Smooth muscle cell (in vitro differentiated cells): Measurements from ENCODE around the gene FRAS1. TPM values are rescaled to one million over a fixed set of nuclear protein-coding genes. Genes with fewer than 3 reads are reported as not detected.
A peak's percentile ranks its signal among the peaks of the same experiment; 100 is the strongest.

ENCODE experiments used
- DNase-seq: peaks from one replicate; lab custom pipeline; 2025; ENCODE audit not compliant: unreplicated experiment; lab: John Stamatoyannopoulos, UW
- H2AFZ ChIP-seq: fragments of 200-600 bp; sonication (generic); 2 replicates; pipeline ENCODE4 v1.6.0; 2016; ENCODE audit warnings: antibody characterized with exemption, low read depth, mild to moderate bottlenecking
- H3F3A ChIP-seq: fragments of 200-600 bp; sonication (generic); 2 replicates; pipeline ENCODE4 v1.6.0; 2017; ENCODE audit warnings: antibody characterized with exemption, low read depth
- H3K27ac ChIP-seq: fragments of 200-600 bp; sonication (generic); 2 replicates; pipeline ENCODE4 v1.5.1; 2016; ENCODE audit warnings: low read depth, mild to moderate bottlenecking
- H3K27me3 ChIP-seq: fragments of 200-600 bp; sonication (generic); 2 replicates; pipeline ENCODE4 v1.6.1; 2016; ENCODE audit warnings: low read depth, mild to moderate bottlenecking
- H3K36me3 ChIP-seq: fragments of 200-600 bp; sonication (generic); 2 replicates; pipeline ENCODE4 v1.5.1; 2016; ENCODE audit warnings: low read depth
- H3K4me1 ChIP-seq: fragments of 200-600 bp; sonication (generic); 2 replicates; pipeline ENCODE4 v1.5.1; 2016; ENCODE audit warnings: low read depth
- H3K4me2 ChIP-seq: fragments of 200-600 bp; sonication (generic); 2 replicates; pipeline ENCODE4 v1.6.0; 2016; ENCODE audit warnings: mild to moderate bottlenecking
- H3K4me3 ChIP-seq: fragments of 200-600 bp; sonication (generic); 2 replicates; pipeline ENCODE4 v1.5.1; 2016; ENCODE audit warnings: mild to moderate bottlenecking
- H3K79me2 ChIP-seq: fragments of 200-600 bp; sonication (generic); 2 replicates; pipeline ENCODE4 v1.6.0; 2016; ENCODE audit warnings: low read depth, mild to moderate bottlenecking
- H3K9ac ChIP-seq: fragments of 200-600 bp; sonication (generic); 2 replicates; pipeline ENCODE4 v1.6.0; 2016; ENCODE audit warnings: low read depth
- H3K9me3 ChIP-seq: fragments of 200-600 bp; sonication (generic); replicated peaks from 2 replicates; pipeline ENCODE4 v1.5.1; 2016; ENCODE audit warnings: low read depth
- H4K20me1 ChIP-seq: fragments of 200-600 bp; sonication (generic); 2 replicates; pipeline ENCODE4 v1.6.0; 2016; ENCODE audit warnings: low read depth
- WGBS: methylation state at CpG from one replicate; pipeline ENCODE4 v1.1.7; 2016; ENCODE audit warnings: low lambda C conversion rate; 5-methylcytosine and 5-hydroxymethylcytosine counted together
- polyA plus RNA-seq: library from polyadenylated mRNA; unstranded; fragments of >200 nt; fragmentation: Nextera tagmentation; extraction: Ambion mirVana; gene quantifications from 2 replicates; pipeline ENCODE4 v1.2.1, GENCODE V29; 2016
- total RNA-seq: library from RNA; depleted of rRNA; stranded (reverse); fragments of >200 nt; gene quantifications from 2 replicates; pipeline ENCODE4 v1.2.3, GENCODE V29; 2014
- TF ChIP-seq, protein P1 (sequence below): fragments of 200-600 bp; sonication (generic); IDR thresholded peaks from 2 replicates; pipeline ENCODE4 v1.5.1; 2017; ENCODE audit warnings: borderline replicate concordance, mild to moderate bottlenecking, antibody characterized with exemption; ENCODE audit not compliant: insufficient read depth, poor library complexity, severe bottlenecking

The FRAS1 gene
- total and polyA plus RNA-seq, 2 experiments from 2014 or later, result 0.55 to 8.1 TPM

DNA sequence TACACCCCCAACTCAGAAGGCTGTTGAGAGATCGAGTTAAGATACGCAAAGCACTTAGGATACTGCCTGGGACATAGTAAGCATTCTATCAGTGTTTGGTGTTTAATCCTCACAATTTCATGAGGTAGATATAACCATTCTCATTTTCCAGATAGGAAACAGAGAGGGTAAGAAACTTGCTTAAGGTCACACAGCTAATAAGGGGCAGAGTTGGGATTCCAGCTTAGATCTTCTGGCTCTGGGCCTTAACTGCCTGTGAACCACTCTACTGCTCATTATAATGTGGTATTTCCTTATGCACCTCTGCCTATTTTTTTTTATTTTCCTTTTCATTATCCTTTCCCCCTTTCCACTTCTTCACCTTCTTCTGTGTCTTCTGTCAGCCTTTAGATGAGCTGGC lies 252.2 kb downstream of the FRAS1 start:
- Histone ChIP-seq H3K4me3 (no peak overlapping the region), H2AFZ (no peak overlapping the region), H3K27ac (no peak overlapping the region), H3K9ac (no peak overlapping the region), H3K4me2 (no peak overlapping the region), H3K79me2 (no peaks in the 10 kb centered on the region), H3K27me3 (no peaks in the 10 kb centered on the region), H3K4me1 (no peaks in the 10 kb centered on the region), H3K36me3 (no peaks in the 10 kb centered on the region), H4K20me1 (no peaks in the 10 kb centered on the region), H3K9me3 (no peaks in the 10 kb centered on the region), H3F3A (no peaks in the 10 kb centered on the region)
- no peak for DNase-seq
- WGBS, result 98% methylated on average over 2 of the region's 2 CpGs
- TF ChIP-seq, protein P1, sequence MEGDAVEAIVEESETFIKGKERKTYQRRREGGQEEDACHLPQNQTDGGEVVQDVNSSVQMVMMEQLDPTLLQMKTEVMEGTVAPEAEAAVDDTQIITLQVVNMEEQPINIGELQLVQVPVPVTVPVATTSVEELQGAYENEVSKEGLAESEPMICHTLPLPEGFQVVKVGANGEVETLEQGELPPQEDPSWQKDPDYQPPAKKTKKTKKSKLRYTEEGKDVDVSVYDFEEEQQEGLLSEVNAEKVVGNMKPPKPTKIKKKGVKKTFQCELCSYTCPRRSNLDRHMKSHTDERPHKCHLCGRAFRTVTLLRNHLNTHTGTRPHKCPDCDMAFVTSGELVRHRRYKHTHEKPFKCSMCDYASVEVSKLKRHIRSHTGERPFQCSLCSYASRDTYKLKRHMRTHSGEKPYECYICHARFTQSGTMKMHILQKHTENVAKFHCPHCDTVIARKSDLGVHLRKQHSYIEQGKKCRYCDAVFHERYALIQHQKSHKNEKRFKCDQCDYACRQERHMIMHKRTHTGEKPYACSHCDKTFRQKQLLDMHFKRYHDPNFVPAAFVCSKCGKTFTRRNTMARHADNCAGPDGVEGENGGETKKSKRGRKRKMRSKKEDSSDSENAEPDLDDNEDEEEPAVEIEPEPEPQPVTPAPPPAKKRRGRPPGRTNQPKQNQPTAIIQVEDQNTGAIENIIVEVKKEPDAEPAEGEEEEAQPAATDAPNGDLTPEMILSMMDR, result no peak

DNA sequence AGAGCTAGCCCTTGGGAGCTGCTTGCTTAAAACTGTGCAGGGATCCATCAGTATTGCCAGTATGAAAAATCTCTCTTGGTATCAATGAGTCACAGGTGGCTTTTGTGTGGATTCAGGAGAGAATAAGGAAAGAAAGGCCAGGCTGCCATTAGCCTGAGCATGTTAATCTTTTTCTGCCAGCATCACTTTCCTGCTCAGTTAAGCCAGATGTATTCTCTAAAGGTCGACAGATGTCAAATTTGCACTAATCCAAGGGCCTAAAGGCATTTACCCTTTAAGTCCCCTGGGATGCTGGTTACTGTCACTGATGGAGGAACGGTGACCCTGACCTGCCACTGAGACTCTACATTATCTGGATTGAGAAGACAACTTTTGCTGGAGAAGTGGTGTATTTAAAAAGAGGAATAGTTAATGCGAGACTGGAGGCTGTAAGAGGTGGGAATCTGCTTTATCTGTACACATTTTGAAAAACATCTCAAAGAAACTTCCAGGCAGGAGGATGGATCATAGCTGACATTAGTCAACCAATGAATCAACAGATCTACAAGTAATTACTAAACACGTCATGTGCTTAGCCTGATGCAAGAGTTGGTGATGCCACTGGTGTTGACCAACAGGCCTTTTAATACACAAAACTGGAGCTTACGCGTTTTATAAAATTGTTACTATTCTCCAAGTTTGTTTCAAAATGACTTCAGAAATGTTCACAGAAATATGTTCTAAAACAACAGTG lies 253.1 kb downstream of the FRAS1 start:
- TF ChIP-seq, protein P1, result no peak
- Histone ChIP-seq H2AFZ (no peak overlapping the region), H3K4me2 (no peak overlapping the region), H4K20me1 (no peaks in the 10 kb centered on the region), H3K9me3 (no peaks in the 10 kb centered on the region), H3K9ac (no peak overlapping the region), H3K79me2 (no peaks in the 10 kb centered on the region), H3K27me3 (no peaks in the 10 kb centered on the region), H3K4me3 (no peak overlapping the region), H3K36me3 (no peaks in the 10 kb centered on the region), H3K27ac (peak overlapping the region; percentile 32), H3K4me1 (no peaks in the 10 kb centered on the region), H3F3A (no peaks in the 10 kb centered on the region)
- 51% methylated on average over 6 of the region's 6 CpGs for WGBS
- DNase-seq, result no peak

DNA sequence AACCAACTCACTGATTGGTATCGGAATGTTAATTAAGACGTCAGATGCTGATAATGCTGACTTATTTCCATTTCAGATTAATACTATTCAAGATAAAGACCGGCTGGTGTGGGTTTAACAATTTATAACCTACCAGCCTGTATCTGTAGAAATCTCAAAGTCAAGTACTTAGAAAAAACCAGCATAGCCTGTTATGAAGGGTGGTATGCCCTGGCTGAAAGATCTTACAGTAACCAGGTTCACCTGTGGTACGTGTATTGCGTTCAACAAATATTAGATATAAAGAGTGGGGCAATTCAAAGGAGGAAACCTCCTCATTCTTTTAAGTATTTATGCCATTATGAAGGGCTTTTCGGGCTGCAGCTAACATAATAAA lies 253.6 kb downstream of the FRAS1 start:
- Histone ChIP-seq H3K79me2 (no peaks in the 10 kb centered on the region), H3K4me2 (no peak overlapping the region), H3K36me3 (no peaks in the 10 kb centered on the region), H3K9ac (no peak overlapping the region), H4K20me1 (no peaks in the 10 kb centered on the region), H3F3A (no peaks in the 10 kb centered on the region), H3K4me3 (no peak overlapping the region), H3K27ac (no peak overlapping the region), H2AFZ (no peak overlapping the region), H3K4me1 (no peaks in the 10 kb centered on the region), H3K9me3 (no peaks in the 10 kb centered on the region), H3K27me3 (no peaks in the 10 kb centered on the region)
- DNase-seq, result no peak
- 80% methylated on average over 6 of the region's 6 CpGs for WGBS
- TF ChIP-seq, protein P1, result no peak

DNA sequence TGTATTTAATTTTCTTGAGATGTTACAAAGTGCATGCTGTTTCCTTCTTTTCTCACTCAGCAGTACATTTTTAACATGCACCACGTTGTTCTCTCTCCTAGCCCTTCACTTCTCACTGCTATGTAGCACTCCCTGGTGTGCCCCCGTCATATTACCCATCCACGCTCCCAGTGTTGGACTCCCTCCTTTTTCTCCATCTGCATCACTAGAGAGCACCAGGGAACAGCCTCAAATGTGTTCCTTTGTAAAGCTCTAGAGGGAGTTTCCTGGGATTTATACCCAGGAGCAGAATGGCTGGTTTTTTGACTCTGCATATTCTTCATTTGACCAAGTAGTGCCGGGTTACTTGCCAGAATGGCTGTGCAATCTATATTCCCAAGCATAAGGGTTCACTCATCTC lies 254.2 kb downstream of the FRAS1 start:
- H3K79me2 ChIP-seq, result no peaks in the 10 kb centered on the region
- no peak overlapping the region for H3K27ac ChIP-seq
- H4K20me1 ChIP-seq, result no peaks in the 10 kb centered on the region
- H3K9me3 ChIP-seq, result no peaks in the 10 kb centered on the region
- H3F3A ChIP-seq, result no peaks in the 10 kb centered on the region
- H3K36me3 ChIP-seq, result no peaks in the 10 kb centered on the region
- no peaks in the 10 kb centered on the region for H3K27me3 ChIP-seq
- no peak overlapping the region for H3K4me2 ChIP-seq
- no peak overlapping the region for H3K4me3 ChIP-seq
- no peak for DNase-seq
- TF ChIP-seq, protein P1, result no peak
- no peaks in the 10 kb centered on the region for H3K4me1 ChIP-seq
- 75% methylated on average over 4 of the region's 4 CpGs for WGBS
- H3K9ac ChIP-seq, result no peak overlapping the region
- H2AFZ ChIP-seq, result no peak overlapping the region
